Prostate gland (tissue), 2 donors: ENCODE data around the gene PCSK1.
"Not testable (repeated sequence)": the region's sequence is repeated elsewhere in the genome, so short reads cannot be mapped to it uniquely, and the experiment has no call there.

ENCODE experiments used
- CTCF ChIP-seq, 4 experiments: fragments of 200-600 bp in 2 of 4; fragments of 450-650 bp in 2 of 4; sonication (generic) in 2 of 4; IDR thresholded peaks; 1 replicate in 3 of 4; 2 replicates in 1 of 4; pipeline ENCODE4 v1.5.1; 2016 to 2019; ENCODE audit warnings: antibody characterized with exemption in 4 of 4, mild to moderate bottlenecking in 2 of 4, moderate library complexity in 2 of 4
- POLR2AphosphoS5 ChIP-seq: sonication (generic); formaldehyde crosslinking; IDR thresholded peaks from one replicate; pipeline ENCODE4 v1.6.1; 2017; ENCODE audit warnings: antibody characterized with exemption

- not testable (repeated sequence) for TF ChIP-seq POLR2AphosphoS5; CTCF (IDR thresholded peaks at IDR 0.05)
Observed at GRCh38 chr5:96395295-96395694, 37.8 kb downstream of the PCSK1 start.
